Activated T-cell treated with anti-CD3 and anti-CD28 coated beads, Interleukin-2, amount 50 U/mL, for 72 hours (primary cell): ENCODE measurements around the gene HINT3. TPM values are rescaled to one million over a fixed set of nuclear protein-coding genes. Genes with fewer than 3 reads are reported as not detected.
A peak's percentile ranks its signal among the peaks of the same experiment; 100 is the strongest.
"Not testable (repeated sequence)": the region's sequence is repeated elsewhere in the genome, so short reads cannot be mapped to it uniquely, and the experiment has no call there.

Experiments used
- ATAC-seq, 2 donors: fragments of 150-1000 bp; cut with Tn5 transposase; replicated peaks in 1 of 2; 2 replicates each; pipeline ENCODE4 v1.10.0; 2021; ENCODE audit warnings: moderate library complexity in 2 of 2, mild to moderate bottlenecking in 1 of 2
- DNase-seq, 2 donors: peaks; one replicate each; pipeline ENCODE4 v3.0.0; 2021 to 2022; ENCODE audit warnings: mixed read lengths in 1 of 2
- H3K27ac Mint-ChIP-seq: one replicate; pipeline ENCODE4 v1.8.0; 2022; ENCODE audit warnings: mild to moderate bottlenecking, moderate library complexity, mixed read lengths
- H3K27me3 Mint-ChIP-seq: one replicate; pipeline ENCODE4 v1.8.0; 2022; ENCODE audit warnings: low read depth, mixed read lengths
- H3K36me3 Mint-ChIP-seq, 2 donors: one replicate each; pipeline ENCODE4 v1.8.0; 2022; ENCODE audit warnings: mixed read lengths in 2 of 2, mild to moderate bottlenecking in 1 of 2; ENCODE audit not compliant: insufficient read depth in 2 of 2
- H3K4me1 Mint-ChIP-seq: one replicate; pipeline ENCODE4 v1.8.0; 2022; ENCODE audit warnings: low read depth, mixed read lengths
- H3K4me3 Mint-ChIP-seq, 2 donors: one replicate each; pipeline ENCODE4 v1.8.0; 2022; ENCODE audit warnings: mild to moderate bottlenecking in 2 of 2, mixed read lengths in 2 of 2, moderate library complexity in 2 of 2
- H3K9me3 Mint-ChIP-seq, 2 donors: one replicate each; pipeline ENCODE4 v1.8.0; 2022; ENCODE audit warnings: mixed read lengths in 2 of 2
- total RNA-seq, 2 donors: library from RNA; stranded (reverse); gene quantifications; one replicate each; pipeline ENCODE4 v1.2.3, GENCODE V29; 2022

HINT3 gene
- total RNA-seq, 2 donors from 2014 or later, result 15.2 to 19.3 TPM

DNA sequence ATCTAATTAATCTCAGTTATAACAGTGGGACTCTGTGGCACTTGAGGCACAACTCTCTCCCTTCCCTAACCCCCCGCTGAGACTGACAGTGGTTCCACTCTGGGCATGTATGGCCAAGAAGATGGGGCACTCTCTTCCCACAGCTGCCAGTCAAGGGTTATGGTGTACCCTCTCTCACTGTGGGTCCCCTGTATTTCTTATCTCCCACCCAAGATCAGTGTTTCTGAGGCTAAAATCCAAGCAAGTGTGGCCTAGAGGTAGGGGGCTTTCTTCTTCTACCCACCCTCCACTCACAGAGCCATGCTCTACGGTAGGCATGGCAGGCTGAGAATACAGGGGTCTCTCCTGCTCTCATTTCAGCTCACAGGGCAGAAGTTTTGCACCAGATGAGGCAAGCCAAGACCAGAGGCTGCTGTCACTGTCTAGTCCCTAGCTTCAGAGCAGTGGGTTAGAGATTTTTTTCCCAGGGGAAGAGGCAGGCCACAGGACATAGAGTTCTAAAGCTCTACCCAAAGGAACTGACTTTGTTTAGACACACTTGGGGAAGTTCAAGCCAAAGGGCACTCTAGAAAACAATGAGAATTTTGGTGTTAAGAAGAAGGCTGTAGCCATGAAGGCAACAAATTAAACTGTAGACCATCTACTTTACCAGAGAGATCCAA lies 31.7 kb upstream of the HINT3 start:
- H3K36me3 Mint-ChIP-seq, result peaks cover 17 to 44% of the 10 kb centered on the region in 2 donors
- H3K27ac Mint-ChIP-seq, result no peak overlapping the region

DNA sequence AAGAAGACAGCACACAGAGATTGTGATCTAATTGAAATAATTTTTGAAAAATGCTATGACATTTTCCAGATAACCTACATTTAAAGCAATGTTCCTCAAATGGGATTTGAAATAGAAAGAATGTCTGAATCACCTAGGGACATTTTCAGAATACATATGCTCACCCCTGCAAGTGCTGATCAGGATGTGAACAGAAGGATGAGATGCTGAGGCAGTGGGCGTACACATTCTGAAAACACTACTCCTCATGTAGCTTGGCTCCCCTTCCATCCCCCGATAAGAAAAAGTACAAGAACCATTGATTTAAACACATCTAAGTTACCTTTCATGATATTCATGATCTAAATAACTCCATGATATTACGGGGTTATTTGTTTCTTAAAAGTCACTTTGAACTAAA lies 29.9 kb upstream of the HINT3 start:
- H3K27me3 Mint-ChIP-seq, result no peaks in the 10 kb centered on the region
- H3K27ac Mint-ChIP-seq, result no peak overlapping the region
- peaks cover 30% of the 10 kb centered on the region for H3K4me1 Mint-ChIP-seq
- H3K9me3 Mint-ChIP-seq, result peaks cover 0 to under 1% of the 10 kb centered on the region in 2 donors
- DNase-seq (no peak), ATAC-seq (no peak)
- peaks cover 17 to 40% of the 10 kb centered on the region in 2 donors for H3K36me3 Mint-ChIP-seq
- H3K4me3 Mint-ChIP-seq, result no peak overlapping the region

More for the DNA sequence above, 31.7 kb upstream of the HINT3 start:
- Mint-ChIP-seq H3K4me1 (peaks cover 34% of the 10 kb centered on the region), H3K27me3 (no peaks in the 10 kb centered on the region), H3K4me3 (no peak overlapping the region), H3K9me3 (no peaks in the 10 kb centered on the region)
- ATAC-seq, result no peak
- DNase-seq, result no peak

GRCh38 chr6:125927761-125928160 lies 28.8 kb upstream of the HINT3 start:
- Mint-ChIP-seq H3K4me1 (peaks cover 37% of the 10 kb centered on the region), H3K27ac (peak overlapping the region; percentile 57), H3K9me3 (peaks cover 1 to 2% of the 10 kb centered on the region in 2 donors), H3K27me3 (no peaks in the 10 kb centered on the region), H3K4me3 (no peak overlapping the region), H3K36me3 (peaks cover 13 to 42% of the 10 kb centered on the region in 2 donors)
- ATAC-seq (no peak), DNase-seq (no peak)

DNA sequence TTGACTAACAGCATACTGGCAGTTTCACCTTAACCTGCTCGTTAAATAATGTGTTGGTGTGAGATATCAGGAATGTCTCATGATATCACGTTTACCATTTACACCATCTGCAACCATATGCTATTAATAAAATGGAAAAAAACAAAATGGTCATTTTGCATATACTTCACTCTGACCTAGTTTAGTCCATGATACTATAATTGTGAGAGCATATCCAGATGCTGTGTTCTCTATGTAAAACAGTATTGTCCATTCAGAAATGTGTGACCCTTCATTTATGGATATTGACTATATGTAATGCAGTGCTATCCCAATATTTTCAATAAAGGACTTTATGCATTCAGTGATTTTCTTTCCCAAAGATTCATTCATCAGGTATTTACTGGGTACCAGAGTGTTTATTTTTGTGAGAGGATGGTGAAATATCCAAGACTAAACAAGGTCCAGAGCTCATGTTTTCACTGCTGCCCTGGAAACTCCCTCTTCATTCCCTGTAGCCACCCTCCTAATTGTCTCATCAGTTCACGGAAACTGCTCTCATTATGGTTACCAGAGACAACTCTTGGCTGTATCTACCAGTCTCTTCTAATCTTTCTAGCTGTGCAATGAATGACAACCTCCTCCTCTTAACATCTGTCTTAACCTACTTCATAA lies 25.7 kb upstream of the HINT3 start:
- H3K4me3 Mint-ChIP-seq, result no peak overlapping the region
- peaks cover 19% of the 10 kb centered on the region for H3K4me1 Mint-ChIP-seq
- peaks cover 8 to 24% of the 10 kb centered on the region in 2 donors for H3K36me3 Mint-ChIP-seq
- H3K9me3 Mint-ChIP-seq, result peaks cover 1 to 4% of the 10 kb centered on the region in 2 donors
- no peak for ATAC-seq
- H3K27ac Mint-ChIP-seq, result no peak overlapping the region
- no peaks in the 10 kb centered on the region for H3K27me3 Mint-ChIP-seq
- DNase-seq, result no peak

DNA sequence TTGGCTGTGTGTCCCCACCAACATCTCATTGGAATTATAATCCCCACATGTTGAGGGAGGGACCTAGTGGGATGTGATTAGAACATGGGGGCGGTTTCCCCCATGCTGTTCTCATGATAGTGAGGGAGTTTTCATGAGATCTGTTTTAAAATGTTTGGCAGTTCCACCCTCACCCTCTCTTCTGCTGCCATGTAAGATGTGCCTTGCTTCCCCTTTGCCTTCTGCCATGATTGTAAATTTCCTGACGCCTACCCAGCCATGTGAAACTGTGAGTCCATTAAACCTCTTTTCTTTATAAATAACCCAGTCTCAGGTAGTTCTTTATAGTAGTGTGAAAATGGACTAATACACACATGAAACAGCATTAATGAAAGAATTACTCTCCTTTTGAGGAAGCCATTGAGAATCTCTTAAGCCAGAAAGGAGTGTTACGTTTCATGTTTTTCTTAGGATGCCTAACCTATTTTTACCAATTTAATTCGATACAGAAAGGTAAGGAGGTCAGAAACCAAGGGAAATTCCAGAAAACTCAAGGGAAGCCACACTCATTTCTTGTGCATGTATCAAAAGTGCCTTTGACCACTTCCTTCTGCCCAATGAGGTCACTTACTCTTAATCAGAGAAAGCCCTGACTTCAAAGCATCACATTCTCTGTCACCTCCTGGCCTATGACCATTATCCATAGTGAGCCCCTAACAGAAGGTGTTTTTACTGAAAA lies 24.7 kb upstream of the HINT3 start:
- Mint-ChIP-seq H3K9me3 (peaks cover 1 to 4% of the 10 kb centered on the region in 2 donors), H3K4me1 (peaks cover 13% of the 10 kb centered on the region), H3K4me3 (peak overlapping the region in 1 of 2 donors; percentile 71), H3K27me3 (no peaks in the 10 kb centered on the region), H3K36me3 (peaks cover 8 to 21% of the 10 kb centered on the region in 2 donors), H3K27ac (peak overlapping the region; percentile 80)
- peak; percentile 90 to 99 for ATAC-seq
- DNase-seq, result peak in 1 of 2 donors; percentile 25

- DNase-seq (no peak), ATAC-seq (peak in 1 of 2 donors; percentile 15)
- H3K4me3 Mint-ChIP-seq, result peak overlapping the region in 1 of 2 donors; percentile 71
- no peaks in the 10 kb centered on the region for H3K27me3 Mint-ChIP-seq
- H3K27ac Mint-ChIP-seq, result peak overlapping the region; percentile 80
- peaks cover 8 to 21% of the 10 kb centered on the region in 2 donors for H3K36me3 Mint-ChIP-seq
- peaks cover 13% of the 10 kb centered on the region for H3K4me1 Mint-ChIP-seq
- H3K9me3 Mint-ChIP-seq, result peaks cover 1 to 4% of the 10 kb centered on the region in 2 donors
Observed at GRCh38 chr6:125932451-125932795, 24.1 kb upstream of the HINT3 start.

- not testable (repeated sequence) for H3K4me3 Mint-ChIP-seq, ATAC-seq, DNase-seq
Observed at GRCh38 chr6:125935520-125935919, 21.1 kb upstream of the HINT3 start.

GRCh38 chr6:125939026-125939425 lies 17.5 kb upstream of the HINT3 start:
- H3K4me3 Mint-ChIP-seq, result peak overlapping the region in 1 of 2 donors; percentile 20
- ATAC-seq, result no peak

More at GRCh38 chr6:125935520-125935919, 21.1 kb upstream of the HINT3 start:
- H3K9me3 Mint-ChIP-seq, H3K36me3 Mint-ChIP-seq, H3K27ac Mint-ChIP-seq: not testable (repeated sequence)
- Mint-ChIP-seq H3K27me3 (peaks cover 12% of the 10 kb centered on the region), H3K4me1 (peaks cover 13% of the 10 kb centered on the region)

GRCh38 chr6:125939791-125940190 lies 16.8 kb upstream of the HINT3 start:
- Mint-ChIP-seq H3K4me3 (peak overlapping the region in 1 of 2 donors; percentile 20), H3K4me1 (peaks cover 5% of the 10 kb centered on the region), H3K27me3 (peaks cover 29% of the 10 kb centered on the region), H3K9me3 (peaks cover 0 to 2% of the 10 kb centered on the region in 2 donors), H3K36me3 (no peaks in the 10 kb centered on the region), H3K27ac (peak overlapping the region; percentile 51)
- ATAC-seq (peak; percentile 75 to 98), DNase-seq (no peak)

More at GRCh38 chr6:125939026-125939425, 17.5 kb upstream of the HINT3 start:
- no peaks in the 10 kb centered on the region for H3K36me3 Mint-ChIP-seq
- H3K27ac Mint-ChIP-seq, result peak overlapping the region; percentile 51
- peaks cover 0 to 2% of the 10 kb centered on the region in 2 donors for H3K9me3 Mint-ChIP-seq
- peaks cover 29% of the 10 kb centered on the region for H3K27me3 Mint-ChIP-seq
- peaks cover 3% of the 10 kb centered on the region for H3K4me1 Mint-ChIP-seq
- no peak for DNase-seq

GRCh38 chr6:125940247-125941041 lies 16.1 kb upstream of the HINT3 start:
- H3K27me3 Mint-ChIP-seq, result peaks cover 30% of the 10 kb centered on the region
- H3K4me3 Mint-ChIP-seq, result no peak overlapping the region
- DNase-seq, result no peak
- H3K36me3 Mint-ChIP-seq, result no peaks in the 10 kb centered on the region
- no peak overlapping the region for H3K27ac Mint-ChIP-seq
- H3K4me1 Mint-ChIP-seq, result peaks cover 5% of the 10 kb centered on the region
- ATAC-seq, result peak; percentile 7 to 12
- H3K9me3 Mint-ChIP-seq, result peaks cover 0 to under 1% of the 10 kb centered on the region in 2 donors

GRCh38 chr6:125942672-125943527 lies 13.7 kb upstream of the HINT3 start:
- peaks cover 15% of the 10 kb centered on the region for H3K4me1 Mint-ChIP-seq
- H3K4me3 Mint-ChIP-seq, result no peak overlapping the region
- H3K27ac Mint-ChIP-seq, result no peak overlapping the region

More at GRCh38 chr6:125942672-125943527, 13.7 kb upstream of the HINT3 start:
- DNase-seq (no peak), ATAC-seq (no peak)
- peaks cover 37% of the 10 kb centered on the region for H3K27me3 Mint-ChIP-seq
- no peaks in the 10 kb centered on the region for H3K36me3 Mint-ChIP-seq
- no peaks in the 10 kb centered on the region for H3K9me3 Mint-ChIP-seq
